Stimulated activated CD4-positive, alpha-beta T cell treated with anti-CD3 and anti-CD28 coated beads, TNF-alpha, amount 100 ng/mL, for 48 hours (primary cell): ENCODE results near the gene TBC1D14.

ENCODE experiments used
- DNase-seq, 3 donors: peaks; one replicate each; pipeline ENCODE4 v3.0.0-alpha.2; 2020; ENCODE audit warnings: low read depth in 3 of 3

TBC1D14 gene

DNA sequence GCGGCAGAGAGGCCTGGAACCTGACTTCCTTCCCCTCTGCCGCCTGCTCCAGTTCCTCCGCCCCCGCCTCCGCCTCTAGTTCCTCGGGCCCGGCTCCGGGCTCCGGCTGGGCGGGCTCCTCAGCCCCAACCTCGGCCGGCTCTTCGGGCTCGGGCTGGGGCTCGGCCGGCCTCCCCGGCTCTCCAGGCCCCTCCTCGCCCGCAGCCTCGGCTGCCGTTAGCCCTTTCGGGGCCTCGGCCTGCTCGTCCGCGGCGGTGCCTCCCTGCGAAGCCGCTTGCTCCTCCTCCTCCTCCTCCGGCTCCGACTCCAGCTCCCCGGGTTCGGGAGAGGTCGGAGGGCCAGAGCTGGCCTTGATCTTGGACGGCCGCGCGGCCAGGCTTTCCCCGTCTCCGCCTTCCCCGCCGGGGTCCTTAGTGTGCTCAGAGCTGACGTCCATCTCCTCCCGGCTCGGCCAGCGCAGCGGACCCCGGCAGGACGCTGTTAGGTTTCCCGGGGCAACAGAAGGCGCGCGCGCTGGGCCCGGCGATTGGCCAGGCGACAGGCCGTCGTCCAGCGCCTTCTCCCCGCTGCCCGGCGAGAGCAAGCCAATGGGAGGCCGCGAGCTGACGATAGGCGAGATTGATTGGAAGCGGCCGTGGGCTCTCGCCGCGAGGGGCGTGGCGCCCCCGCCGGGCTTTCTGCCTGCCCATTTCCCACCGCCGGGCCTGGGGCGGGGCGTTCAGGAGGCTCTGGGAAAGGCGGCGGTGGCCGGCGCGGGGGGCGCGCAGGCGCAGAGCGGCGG, 133.1 kb downstream of the TBC1D14 start:
- DNase-seq = peak; percentile 87 to 89 (median 89)

DNA sequence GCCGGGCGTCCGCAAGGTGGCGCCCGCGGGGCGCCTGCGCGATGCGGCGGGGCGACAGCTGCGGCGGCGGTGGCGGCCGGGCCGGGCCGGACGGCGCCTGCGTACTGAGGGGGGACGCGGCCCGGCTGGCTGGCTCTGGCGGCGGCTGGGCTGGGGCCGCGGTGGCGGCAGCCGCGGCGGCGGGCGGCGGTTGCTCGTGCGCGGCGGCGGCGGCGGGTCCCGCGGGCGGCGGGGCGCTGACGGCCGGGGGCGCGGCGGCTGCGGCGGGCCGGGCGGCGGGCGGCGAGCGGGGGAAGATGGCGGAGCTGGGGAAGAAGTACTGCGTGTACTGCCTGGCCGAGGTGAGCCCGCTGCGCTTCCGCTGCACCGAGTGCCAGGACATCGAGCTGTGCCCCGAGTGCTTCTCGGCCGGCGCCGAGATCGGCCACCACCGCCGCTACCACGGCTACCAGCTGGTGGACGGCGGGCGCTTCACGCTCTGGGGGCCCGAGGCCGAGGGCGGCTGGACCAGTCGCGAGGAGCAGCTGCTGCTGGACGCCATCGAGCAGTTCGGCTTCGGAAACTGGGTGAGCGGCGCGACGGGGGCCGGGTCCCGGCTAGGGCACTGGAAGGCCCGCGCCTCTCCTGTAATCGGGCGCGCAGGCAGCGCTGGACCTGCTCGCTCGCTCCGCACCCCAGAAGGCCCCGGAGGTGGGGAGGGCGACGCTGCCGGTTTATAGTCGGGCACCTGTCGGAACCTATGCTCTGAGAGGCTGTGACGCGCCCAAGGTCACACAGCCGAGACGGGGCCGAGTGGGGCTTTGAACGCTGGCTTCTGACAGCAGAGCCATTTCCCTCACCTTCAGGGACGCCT, 133.9 kb downstream of the TBC1D14 start, which contains the start of gene TADA2B:
Gene TADA2B (plus strand): TSS at position 89 of the 853 bp plus-strand sequence. CDS start 208 bp downstream, at position 297.
- DNase-seq = peak; percentile 22 to 38 (median 22)

DNA sequence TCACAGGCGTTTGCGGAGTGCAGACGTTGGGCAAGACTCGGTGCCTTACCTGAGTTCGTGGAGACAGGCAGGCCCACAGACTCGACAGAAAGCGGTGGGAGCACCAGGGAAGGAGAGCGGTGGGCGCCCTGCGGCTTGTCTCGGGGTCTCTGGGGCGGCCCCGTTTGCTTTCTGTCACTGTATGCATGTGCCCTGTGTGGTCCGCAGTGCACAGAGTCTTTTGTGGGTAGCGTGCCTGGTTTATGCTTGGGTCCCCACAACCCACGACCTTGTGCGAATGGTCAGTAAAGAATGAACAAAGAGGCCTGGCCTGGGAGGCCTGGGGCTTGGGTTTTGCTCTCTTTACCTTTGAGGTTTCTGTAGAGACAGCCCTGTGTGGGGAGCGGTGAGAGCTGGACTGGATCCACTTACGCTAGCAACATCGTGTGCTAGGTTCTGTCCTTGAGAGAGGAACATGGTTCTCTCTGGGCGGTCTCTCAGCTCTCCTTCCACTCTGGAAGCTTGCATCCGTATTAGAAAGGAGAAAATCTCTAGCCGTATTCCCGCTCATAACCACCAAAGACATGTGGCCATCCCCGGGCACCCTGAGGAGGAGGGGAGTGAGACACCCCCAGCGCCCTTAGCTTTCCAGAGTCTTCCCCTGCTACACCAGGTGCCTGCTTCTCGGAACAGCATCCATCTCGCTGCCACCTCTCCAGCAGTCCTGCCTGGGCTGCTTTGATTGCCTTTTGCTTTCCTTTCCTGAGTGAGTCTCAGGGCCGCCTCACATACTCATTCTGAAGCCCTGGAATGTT, 134.7 kb downstream of the TBC1D14 start:
- no peak for DNase-seq

- no peak for DNase-seq
Observed at GRCh38 chr4:7045553-7045952, 135.9 kb downstream of the TBC1D14 start.

DNA sequence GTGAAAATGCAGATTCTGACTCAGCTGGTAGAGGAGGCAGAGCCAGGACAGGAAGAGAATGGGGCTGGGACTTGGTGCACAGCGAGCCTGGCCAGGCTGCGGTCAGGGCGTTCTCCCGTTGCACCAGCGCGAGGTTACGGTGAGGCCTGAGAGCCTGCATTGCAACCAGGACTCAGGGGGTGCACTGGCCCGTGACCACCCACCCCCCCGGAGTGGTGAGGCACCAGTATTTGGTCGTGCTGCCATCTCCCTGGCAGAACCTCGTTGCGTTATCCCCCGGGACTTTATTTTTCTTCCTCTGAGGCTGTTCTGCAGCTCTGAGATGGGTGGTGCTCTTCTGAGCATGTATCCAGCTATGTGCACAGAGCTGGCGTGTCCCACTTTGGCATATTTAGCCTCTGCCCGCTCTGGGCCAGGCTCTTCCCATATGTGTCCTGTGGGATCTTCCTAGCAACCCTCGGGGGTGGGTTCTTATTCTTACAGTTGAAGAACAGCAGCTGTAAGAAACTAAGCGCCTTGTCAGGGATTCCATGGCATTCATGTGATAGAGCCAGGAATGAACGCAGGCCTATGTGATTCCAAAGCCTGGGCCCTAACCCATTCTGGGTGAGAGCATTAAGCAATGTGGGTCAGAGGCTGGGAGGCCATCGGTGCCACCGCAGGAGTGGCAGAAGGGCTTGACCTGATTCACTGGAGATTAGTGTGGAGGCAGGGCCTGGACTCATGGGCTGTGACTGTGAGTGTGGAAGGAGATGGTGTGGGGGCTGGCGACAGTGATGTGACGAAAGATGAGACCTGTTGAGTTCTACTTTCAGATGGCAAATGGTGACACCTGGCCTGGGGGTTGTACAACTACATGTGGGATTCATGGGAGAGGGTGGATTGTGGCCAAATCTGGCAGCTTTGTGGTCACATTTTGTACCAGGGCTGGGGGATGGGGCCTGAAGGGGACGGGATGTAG, 136.6 kb downstream of the TBC1D14 start:
- no peak for DNase-seq

GRCh38 chr4:7046971-7047370, 137.3 kb downstream of the TBC1D14 start:
- no peak for DNase-seq

DNA sequence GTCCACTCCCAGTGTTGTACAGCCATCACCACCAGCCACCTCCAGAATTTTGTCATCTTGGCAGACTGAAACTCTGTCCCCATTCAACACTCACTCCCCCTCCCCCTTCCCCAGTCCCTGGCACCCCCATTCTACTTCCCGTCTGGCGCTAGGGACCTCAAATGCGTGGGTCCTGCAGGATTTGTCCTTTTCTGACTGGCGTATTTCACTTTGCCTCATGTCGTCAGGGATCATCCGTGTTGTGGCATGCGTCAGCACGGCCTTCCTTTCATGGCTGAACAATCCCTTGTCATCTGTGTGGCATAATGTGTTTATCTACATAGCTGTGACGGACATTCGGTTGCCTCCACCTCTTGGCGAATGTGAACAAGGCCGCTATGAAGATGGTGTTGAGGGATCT, 139.0 kb downstream of the TBC1D14 start:
- DNase-seq = no peak

DNA sequence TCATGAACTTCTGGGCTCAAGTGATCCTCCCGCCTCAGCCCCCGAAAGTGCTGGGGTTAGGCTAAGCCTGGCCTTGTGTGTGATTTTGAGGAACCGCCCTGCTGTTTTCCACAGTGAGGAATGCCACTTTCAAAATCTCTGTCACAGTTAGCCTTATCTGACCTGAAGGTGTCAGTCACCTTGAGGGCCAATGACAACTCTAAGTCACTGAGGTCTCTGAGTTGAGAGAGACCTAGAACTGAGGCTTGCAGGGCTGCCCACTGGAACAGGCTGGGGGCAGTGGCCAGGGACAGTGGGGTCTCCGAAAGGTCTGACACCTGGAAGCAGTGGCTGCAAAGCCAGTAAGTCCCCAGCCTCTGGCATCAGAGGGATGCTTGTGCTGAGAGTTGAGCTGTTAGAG, 139.7 kb downstream of the TBC1D14 start:
- DNase-seq = no peak

- DNase-seq = no peak
Observed at GRCh38 chr4:7049739-7050138, 140.1 kb downstream of the TBC1D14 start.

GRCh38 chr4:7050481-7051143, 141.0 kb downstream of the TBC1D14 start:
- DNase-seq = no peak

GRCh38 chr4:7051144-7051495, 141.5 kb downstream of the TBC1D14 start:
- no peak for DNase-seq

DNA sequence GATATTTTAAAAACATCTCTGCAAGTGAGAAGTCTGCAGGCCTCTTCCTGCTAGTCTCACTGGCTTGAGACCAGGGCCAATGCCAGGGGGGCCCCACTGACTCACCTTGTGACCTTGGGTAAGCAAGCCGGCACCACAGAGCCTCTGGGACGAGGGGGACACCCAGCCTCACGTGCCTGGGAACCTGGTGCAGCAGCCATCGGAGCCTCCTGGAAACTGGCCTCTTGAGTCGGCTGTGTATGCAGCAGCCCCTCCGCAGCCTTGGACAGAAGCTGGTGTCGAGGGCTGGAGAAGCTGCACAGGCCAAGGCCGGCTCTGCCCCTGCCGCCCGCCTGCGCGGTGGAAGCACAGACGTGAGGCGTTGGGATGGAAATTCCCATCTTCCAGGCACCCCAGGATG, 142.3 kb downstream of the TBC1D14 start:
- no peak for DNase-seq

GRCh38 chr4:7052313-7052712, 142.7 kb downstream of the TBC1D14 start:
- no peak for DNase-seq

DNA sequence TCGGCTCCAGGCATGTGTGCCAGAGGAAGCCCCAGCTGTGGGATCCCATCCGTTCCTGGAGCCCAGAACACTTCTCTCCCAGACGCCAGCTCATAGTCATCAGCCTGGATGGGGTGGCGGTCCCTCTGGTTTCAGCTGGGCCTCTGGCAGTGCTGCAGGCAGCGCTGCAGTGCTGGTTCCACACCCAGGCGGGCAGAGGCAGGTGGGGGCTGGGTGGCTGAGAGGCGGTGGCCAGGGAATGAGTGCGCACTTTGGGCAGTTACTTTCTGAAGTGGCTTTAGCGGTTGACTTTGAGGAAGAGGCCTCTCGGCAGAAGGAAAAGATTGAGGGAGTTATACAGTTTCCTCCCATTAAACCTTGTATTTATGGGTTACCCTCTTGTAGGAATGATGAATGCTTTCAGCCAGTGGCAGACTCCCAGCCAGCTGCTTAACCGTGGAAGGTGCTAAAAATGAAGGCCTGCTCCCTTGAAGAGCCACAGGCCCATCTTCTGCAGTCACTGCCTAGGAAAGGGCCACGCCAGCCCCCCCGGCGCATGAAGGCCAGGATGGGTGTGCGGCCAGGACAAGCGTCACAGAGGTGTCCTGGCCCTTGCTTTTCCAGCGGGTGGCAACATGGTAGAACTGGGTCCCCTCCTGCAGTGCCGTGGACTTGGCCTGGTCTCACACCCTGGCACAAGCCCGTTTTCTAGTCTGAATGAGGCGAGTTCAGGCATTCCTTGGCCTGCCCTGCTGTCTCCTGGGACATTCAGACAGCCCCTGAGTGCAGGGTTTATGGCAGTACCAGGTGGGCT, 143.5 kb downstream of the TBC1D14 start:
- no peak for DNase-seq

DNA sequence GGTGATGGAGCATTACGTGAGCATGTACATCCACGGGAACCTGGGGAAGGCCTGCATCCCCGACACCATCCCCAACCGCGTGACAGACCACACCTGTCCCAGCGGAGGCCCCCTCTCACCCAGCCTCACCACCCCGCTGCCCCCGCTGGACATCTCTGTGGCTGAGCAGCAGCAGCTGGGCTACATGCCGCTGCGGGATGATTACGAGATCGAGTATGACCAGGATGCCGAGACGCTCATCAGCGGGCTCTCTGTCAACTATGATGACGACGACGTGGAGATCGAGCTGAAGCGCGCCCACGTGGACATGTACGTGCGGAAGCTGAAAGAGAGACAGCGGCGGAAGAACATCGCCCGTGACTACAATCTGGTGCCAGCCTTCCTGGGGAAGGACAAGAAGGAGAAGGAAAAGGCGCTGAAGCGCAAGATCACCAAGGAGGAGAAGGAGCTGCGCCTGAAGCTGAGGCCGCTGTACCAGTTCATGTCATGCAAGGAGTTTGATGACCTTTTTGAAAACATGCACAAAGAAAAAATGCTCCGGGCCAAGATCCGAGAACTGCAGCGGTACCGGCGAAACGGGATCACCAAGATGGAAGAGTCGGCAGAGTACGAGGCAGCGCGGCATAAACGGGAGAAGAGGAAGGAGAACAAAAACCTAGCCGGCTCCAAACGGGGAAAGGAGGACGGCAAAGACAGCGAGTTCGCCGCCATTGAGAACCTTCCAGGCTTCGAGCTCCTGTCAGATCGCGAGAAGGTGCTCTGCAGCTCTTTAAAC, 144.7 kb downstream of the TBC1D14 start:
- DNase-seq = no peak

GRCh38 chr4:7055111-7055989, 145.7 kb downstream of the TBC1D14 start:
- DNase-seq = no peak

- DNase-seq = no peak
Observed at GRCh38 chr4:7055990-7056325, 146.3 kb downstream of the TBC1D14 start.

- no peak for DNase-seq
Observed at GRCh38 chr4:7058792-7059191, 149.2 kb downstream of the TBC1D14 start.
